Stomach (tissue), 4 donors: ENCODE data around the gene VGLL4.

ENCODE experiments used
- CTCF ChIP-seq, 7 experiments: fragments of 450-650 bp in 4 of 7; fragments of 200-600 bp in 3 of 7; sonication (generic) in 3 of 7; IDR thresholded peaks; one replicate each; pipeline ENCODE4 v1.5.1; 2016 to 2019; ENCODE audit warnings: antibody characterized with exemption in 7 of 7, control low read depth in 2 of 7, mild to moderate bottlenecking in 1 of 7
- EP300 ChIP-seq: sonication (generic); formaldehyde crosslinking; IDR thresholded peaks from one replicate; pipeline ENCODE4 v1.6.1; 2017; ENCODE audit warnings: antibody characterized with exemption
- POLR2A ChIP-seq, 4 donors: fragments of 450-650 bp; IDR thresholded peaks; one replicate each; pipeline ENCODE4 v1.6.1; 2016; ENCODE audit warnings: antibody characterized with exemption in 4 of 4, control low read depth in 2 of 4, mild to moderate bottlenecking in 1 of 4, moderate library complexity in 1 of 4

DNA sequence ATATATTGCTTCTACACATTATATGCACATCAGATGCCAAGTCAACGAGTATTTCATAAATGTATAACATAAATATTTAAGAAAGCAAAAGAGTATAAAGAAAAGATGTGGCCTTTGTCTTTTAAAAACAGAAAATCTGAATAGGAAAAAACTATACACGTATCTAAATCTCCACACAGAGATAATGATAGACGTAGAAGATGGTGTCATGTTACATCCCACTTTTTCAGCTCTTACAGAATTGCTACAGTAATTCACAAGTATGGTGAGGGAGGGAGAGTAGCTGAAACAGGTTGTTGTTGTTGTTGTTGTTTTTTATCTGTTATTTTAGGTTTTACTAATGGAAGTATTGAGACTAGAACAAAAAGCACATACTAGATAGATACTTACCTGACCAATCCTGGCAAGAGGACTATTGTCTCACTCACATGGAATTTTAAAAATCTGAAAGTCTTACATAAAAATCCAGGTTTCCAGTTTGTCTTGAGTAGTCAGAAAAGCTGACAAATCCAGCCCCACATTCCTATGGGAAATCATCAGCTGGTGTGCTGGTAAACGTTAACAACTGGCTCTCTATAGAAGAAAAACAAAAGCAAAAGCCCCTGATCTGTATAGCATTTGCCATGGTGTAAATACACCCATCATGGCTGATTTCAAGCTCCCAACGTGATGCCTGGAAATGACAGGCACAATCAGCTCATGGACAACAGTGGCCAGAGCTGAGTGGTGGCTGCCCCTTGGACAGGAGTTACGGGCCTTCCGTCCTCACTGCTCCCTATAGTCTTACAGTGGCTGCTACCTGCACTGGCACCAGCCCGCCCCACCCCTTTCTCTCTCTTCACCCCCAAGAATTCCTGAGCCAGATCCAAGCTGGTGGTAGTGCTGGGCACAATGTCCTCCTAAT is 47.4 kb upstream of the VGLL4 start:
- no peak for TF ChIP-seq POLR2A (IDR thresholded peaks at IDR 0.05)
- no peak for TF ChIP-seq CTCF (IDR thresholded peaks at IDR 0.05)
- no peak for TF ChIP-seq EP300
